Amygdala (tissue), 56 donors: ENCODE results near the gene PARP12.

ENCODE experiments used
- DNase-seq, 56 donors: peaks; one replicate each; lab custom pipeline; 2025; lab: John Stamatoyannopoulos, UW

PARP12 gene

GRCh38 chr7:140060788-140061606 is 1.8 kb downstream of the PARP12 start:
- peak in 1 of 56 donors; percentile 23 for DNase-seq

DNA sequence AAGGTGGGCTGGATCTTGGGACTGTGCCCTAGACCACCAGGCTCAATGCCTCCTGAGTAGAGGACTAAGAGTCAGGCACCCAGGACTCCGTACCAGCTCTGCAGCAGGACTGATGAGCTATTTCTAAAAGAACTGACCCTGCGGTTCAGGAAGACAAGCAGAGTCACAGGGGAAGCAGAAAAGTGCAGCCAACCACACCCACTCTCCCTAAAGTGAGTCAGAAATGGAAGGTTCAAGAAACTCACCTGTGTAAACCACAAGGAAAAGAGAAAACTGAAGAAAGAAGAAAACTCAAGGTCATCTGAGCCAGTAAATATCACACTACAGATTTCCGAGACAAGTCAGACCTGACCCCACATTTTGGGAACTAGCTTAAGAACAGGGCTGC is 2.5 kb downstream of the PARP12 start:
- no peak for DNase-seq

DNA sequence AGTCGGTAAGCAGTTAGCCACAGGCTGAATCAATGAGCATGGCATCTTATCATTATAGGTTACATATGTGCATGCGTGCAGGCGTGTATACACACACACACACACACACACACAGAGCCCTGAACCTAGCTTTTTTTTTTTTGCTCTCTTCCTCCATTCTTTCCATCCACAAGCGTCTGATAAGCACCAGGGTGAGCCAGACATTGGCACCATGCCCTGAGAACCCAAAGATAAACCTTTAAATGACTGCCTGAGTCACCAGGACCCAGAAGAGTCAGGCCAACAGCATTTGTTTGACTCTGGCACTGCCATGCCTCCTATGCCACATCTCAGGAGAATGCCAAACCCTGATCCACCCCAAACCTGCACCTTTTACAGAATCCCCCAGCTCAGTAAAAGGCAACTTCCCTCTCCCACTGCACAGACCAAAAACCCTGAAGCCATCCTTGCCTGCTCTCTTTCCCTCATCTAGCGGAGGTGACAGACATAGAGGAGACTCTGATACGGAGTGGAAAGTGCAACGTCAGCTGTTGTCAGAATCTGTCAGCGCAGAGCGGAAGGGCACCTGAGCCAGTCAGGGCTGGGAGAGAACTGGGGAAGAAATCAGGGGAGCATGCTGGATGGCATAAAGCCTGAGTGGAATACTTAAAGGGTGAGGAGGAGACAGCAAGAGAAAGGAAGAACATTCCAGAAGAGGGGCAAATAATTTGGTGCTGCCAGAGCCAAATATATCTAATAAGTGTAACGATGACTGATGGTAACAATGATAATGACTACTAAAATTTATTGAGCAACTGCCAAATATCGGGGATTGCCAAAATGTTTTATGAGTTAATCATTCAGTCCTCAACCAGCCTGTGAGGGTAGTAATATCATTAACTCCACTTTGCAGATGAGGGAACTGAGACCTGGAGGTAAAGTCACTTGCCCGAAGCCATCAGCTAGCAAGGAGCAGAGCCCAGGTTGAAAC is 3.2 kb downstream of the PARP12 start:
- peak in 1 of 56 donors; percentile 12 for DNase-seq

GRCh38 chr7:140058517-140058916 is 4.2 kb downstream of the PARP12 start:
- DNase-seq, result no peak

DNA sequence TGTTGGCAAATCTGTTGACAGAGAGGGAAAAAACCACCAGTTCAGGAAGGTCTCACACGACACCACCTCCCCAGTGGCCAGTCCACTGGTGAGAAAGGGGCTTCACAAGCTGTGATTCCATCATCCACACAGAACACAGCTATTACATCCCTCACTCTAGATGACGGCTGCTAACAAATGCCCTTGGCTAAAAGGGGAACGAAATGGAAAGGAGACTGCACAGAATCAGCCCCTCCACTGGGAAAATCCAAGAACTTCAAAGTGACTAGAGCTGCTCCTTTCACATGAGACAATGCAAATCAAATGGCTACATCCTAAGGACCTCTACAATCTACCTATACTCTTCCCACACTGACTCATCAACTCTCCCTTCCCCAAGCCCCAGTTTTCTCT is 5.6 kb downstream of the PARP12 start:
- DNase-seq, result no peak

- no peak for DNase-seq
Observed at GRCh38 chr7:140056431-140057142, 6.2 kb downstream of the PARP12 start.

DNA sequence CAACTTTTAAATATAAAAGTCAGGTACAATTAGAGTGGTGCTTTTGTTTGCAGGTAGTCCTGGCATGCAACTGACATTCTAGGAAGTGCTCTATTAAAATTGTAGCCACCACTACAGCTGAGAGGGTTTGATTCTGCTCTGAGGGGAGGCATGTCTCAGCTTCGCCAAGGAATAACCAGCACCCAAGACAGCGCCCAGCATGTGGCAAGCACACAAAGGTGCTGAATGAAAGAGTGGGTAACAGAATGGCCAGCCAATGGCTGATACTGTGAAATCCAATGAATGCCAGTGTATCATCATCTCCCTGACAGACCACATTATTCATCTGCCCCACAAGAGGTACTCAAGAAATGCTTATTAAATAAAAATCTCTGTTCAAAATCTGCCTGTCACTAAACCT is 6.9 kb downstream of the PARP12 start:
- DNase-seq, result no peak

DNA sequence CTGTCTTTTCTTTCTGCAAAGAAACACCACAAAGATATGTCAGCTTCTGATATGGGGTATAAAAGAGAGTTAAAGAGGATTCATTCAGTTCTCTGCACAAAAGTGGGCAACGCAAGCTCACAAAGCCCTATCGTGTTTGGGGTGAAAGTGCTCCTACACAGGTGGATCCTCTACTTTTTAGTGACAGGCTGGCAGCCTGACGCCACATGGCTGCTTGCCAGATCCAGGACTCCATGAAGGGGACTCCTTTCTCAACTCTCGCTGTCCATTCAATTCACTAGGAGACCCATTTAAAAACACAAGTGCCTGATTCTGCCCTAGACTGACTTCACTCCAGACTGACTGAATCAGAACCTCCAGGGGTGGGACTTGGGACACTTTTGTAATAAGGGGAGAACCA is 8.0 kb downstream of the PARP12 start:
- DNase-seq, result no peak

GRCh38 chr7:140053812-140054539 is 8.8 kb downstream of the PARP12 start:
- DNase-seq, result no peak

DNA sequence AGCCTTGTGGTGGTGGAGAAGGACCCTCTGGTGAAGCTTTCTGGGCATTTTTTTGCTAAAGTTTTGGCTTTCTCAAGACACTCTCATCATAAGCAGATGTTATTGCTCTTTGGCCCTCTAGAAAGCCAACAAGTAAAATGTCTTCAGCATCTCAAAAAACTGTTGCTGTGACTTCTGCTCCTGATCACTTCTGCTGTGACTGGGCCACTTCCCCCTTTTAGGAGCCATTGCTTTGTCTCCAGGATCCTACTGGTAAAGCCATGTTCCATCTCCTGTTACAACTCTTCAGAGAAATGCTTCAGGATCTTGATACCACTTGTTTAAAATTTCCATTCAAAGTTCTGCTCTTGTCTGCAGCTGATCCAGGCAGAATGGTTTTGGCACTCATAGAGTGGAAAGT is 10.9 kb downstream of the PARP12 start:
- DNase-seq, result no peak

DNA sequence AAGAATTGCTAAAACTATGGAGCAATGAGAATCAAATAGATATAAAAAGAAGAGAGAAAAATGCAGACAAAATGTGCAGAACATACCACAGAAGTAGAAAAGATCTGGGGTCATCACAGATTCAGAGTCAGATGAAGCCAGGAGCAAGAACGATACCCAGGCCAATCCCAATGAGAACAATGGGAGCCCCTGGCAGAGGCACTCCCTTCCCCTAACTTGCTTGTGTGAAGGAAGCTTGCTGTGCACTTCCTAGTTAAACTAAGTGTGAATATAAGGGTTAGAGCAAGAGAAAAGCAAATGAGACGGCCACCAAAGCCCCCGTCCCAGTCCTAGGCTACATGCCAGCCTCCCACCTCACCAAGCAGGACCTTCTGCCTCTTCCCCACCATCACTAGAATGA is 12.7 kb downstream of the PARP12 start:
- DNase-seq, result no peak

DNA sequence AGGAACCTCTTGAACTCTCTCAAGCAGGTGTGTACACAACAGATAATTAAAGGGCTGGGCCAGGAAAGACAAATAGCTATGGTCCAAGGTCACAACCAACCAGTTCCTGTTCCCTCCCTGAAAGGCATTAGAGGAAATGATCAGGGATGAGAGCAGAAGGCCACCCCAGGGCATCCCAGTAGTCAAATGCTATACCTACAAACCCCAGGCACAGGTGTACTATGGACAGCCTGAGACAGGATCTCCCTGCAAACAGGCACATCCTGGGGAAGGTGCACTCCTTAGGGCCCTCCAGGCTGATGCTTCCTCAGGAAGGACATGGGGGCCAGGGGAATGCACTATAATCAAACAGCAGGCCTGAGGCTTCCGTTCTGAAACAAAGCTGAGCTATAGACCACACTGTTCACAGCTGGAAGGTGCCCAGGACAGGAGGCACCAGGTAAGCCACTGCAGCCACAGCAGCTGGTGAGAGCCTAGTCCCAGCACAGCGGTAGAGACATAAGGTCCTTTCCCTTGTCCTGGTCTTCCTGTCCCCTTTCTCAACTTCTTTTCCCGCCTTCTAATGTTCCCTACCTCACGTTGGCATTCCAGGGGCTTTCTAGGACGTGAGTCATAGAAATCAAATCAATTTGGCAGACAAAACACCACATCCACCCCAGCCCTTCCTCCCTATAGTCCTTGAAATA is 13.3 kb downstream of the PARP12 start:
- no peak for DNase-seq

GRCh38 chr7:140048989-140049338 is 13.8 kb downstream of the PARP12 start:
- no peak for DNase-seq

DNA sequence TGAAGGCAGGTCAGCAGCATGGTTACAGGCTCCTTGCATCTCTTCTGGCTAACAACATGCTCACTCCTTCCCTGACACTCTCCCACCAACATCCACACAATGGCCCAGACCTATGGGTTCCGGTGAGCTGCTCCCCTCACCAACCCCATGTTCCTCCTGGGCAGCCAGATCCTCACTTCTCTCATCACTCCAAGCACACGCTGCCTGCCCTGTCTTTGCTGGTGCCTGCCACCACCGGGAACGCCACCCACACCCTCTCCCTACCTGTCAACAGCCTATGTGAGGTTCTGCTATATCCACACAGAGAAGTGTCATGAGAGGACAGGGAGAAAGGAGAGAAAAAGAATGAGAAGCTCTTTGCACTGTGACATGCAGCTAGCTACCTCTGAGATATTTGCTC is 14.6 kb downstream of the PARP12 start:
- no peak for DNase-seq

- DNase-seq, result no peak
Observed at GRCh38 chr7:140047197-140047596, 15.6 kb downstream of the PARP12 start.

GRCh38 chr7:140045697-140046096 is 17.1 kb downstream of the PARP12 start:
- no peak for DNase-seq

DNA sequence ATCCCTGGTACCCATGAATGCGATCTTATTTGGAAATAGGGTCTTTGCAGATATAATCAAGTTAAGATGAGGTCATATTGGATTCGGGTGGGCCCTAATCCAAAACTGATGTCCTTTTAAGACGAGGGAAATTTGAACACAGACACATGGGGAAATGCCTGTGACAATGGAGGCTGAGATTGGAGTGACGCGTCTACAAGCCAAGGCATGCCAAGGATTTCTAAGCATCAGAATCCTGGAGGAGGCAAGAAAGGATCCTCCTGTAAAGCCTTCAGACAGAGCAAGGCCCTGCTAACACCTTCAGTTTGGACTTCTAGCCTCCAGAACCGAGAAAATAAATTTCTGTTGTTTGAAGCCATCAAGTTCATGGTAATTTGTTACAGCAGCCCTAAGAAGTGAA is 18.5 kb downstream of the PARP12 start:
- no peak for DNase-seq

GRCh38 chr7:140042386-140042670 is 20.4 kb downstream of the PARP12 start:
- no peak for DNase-seq

GRCh38 chr7:140041659-140042385 is 20.9 kb downstream of the PARP12 start:
- DNase-seq, result no peak
